DOHH2 (cell line): ENCODE data around the gene IPO9.

ENCODE experiments used
- CTCF ChIP-seq: fragments of 200-600 bp; sonication (generic); IDR thresholded peaks from one replicate; pipeline ENCODE4 v1.5.1; 2014; ENCODE audit warnings: antibody characterized with exemption, mild to moderate bottlenecking, low read depth, low read length; ENCODE audit not compliant: poor library complexity, severe bottlenecking
- EZH2phosphoT487 ChIP-seq: fragments of 200-600 bp; sonication (generic); IDR thresholded peaks from 2 replicates; pipeline ENCODE4 v1.6.1; 2017; ENCODE audit warnings: borderline replicate concordance, mild to moderate bottlenecking, antibody characterized with exemption, low read length, moderate library complexity, mixed read lengths

- no peak for TF ChIP-seq CTCF
- TF ChIP-seq EZH2phosphoT487, result no peak
These were observed 97.2 kb downstream of the IPO9 start for GRCh38 chr1:201925981-201926645.
